DOHH2 (cell line): ENCODE data around the gene PDE4B.

Experiments used
- EZH2phosphoT487 ChIP-seq: fragments of 200-600 bp; sonication (generic); IDR thresholded peaks from 2 replicates; pipeline ENCODE4 v1.6.1; 2017; ENCODE audit warnings: borderline replicate concordance, mild to moderate bottlenecking, antibody characterized with exemption, low read length, moderate library complexity, mixed read lengths
- TF ChIP-seq, protein P1 (sequence below): fragments of 200-600 bp; sonication (generic); IDR thresholded peaks from one replicate; pipeline ENCODE4 v1.5.1; 2014; ENCODE audit warnings: antibody characterized with exemption, mild to moderate bottlenecking, low read depth, low read length; ENCODE audit not compliant: poor library complexity, severe bottlenecking

DNA sequence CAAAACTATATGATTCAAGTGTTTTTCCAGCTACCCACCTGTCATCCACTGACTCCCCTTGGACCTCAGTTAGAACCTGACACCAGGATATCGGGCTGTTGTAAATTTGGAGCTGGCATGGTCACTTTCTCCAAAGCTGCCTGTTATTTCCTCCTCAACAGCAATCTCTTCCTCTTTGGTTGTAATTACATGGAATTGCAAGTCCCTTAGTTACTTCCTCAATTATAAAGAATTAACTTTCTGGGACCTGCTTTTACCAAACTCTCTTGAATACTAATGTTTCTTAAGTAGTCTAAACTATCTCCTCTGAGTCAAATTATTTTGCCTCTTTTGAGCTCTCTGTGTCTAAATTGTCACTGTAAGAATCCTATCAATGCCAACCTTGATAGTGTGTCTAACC lies 590.9 kb downstream of the PDE4B start:
- TF ChIP-seq, protein P1, sequence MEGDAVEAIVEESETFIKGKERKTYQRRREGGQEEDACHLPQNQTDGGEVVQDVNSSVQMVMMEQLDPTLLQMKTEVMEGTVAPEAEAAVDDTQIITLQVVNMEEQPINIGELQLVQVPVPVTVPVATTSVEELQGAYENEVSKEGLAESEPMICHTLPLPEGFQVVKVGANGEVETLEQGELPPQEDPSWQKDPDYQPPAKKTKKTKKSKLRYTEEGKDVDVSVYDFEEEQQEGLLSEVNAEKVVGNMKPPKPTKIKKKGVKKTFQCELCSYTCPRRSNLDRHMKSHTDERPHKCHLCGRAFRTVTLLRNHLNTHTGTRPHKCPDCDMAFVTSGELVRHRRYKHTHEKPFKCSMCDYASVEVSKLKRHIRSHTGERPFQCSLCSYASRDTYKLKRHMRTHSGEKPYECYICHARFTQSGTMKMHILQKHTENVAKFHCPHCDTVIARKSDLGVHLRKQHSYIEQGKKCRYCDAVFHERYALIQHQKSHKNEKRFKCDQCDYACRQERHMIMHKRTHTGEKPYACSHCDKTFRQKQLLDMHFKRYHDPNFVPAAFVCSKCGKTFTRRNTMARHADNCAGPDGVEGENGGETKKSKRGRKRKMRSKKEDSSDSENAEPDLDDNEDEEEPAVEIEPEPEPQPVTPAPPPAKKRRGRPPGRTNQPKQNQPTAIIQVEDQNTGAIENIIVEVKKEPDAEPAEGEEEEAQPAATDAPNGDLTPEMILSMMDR: no peak
- no peak for TF ChIP-seq EZH2phosphoT487
